Fibroblast of lung (primary cell): ENCODE data around the gene EML1.

Source experiments
- CTCF ChIP-seq, 2 donors: IDR thresholded peaks in 1 of 2; conservative IDR thresholded peaks in 1 of 2; 1 replicate in 1 of 2; 2 replicates in 1 of 2; pipeline ENCODE4 v1.5.1; 2011 to 2012; ENCODE audit warnings: low read length in 2 of 2, control low read depth in 1 of 2, inconsistent platforms in 1 of 2, low read depth in 1 of 2, mild to moderate bottlenecking in 1 of 2
- EZH2 ChIP-seq: IDR thresholded peaks from 2 replicates; pipeline ENCODE4 v1.5.1; 2012; ENCODE audit warnings: low read length, control low read depth, mild to moderate bottlenecking; ENCODE audit errors: missing control alignments

- TF ChIP-seq CTCF (conservative IDR thresholded peaks at IDR 0.05 in 1 of 2, IDR thresholded peaks at IDR 0.05 in 1 of 2; ENCODE audit: low read depth in 1 of 2, low read length in 2 of 2) (no peak), EZH2 (no peak)
Measured at GRCh38 chr14:99915305-99916090, 122.3 kb downstream of the EML1 start.
